ENCODE measurements around the gene ACADVL.

ACADVL gene

GRCh38 chr17:7225711-7226331 is 6.1 kb downstream of the ACADVL start:
- peaks cover 10% of the 10 kb centered on the region for H3K79me2 ChIP-seq (ENCODE audit: insufficient read depth, low read length)
- no peak overlapping the region for H3K4me3 ChIP-seq (ENCODE audit: insufficient read depth, low read length, poor library complexity, severe bottlenecking)
- H3K9me2 ChIP-seq (replicated peaks; ENCODE audit: insufficient read depth, low read length) = no peaks in the 10 kb centered on the region
- H3K9me3 ChIP-seq (ENCODE audit: insufficient read depth, low read length) = no peaks in the 10 kb centered on the region
- H3K36me3 ChIP-seq (ENCODE audit: low read length) = no peaks in the 10 kb centered on the region
- no peaks in the 10 kb centered on the region for H3K27me3 ChIP-seq (ENCODE audit: low read length)
- H3K4me2 ChIP-seq (ENCODE audit: low read depth, low read length, poor library complexity, severe bottlenecking) = no peak overlapping the region
- no peak overlapping the region for H3K27ac ChIP-seq (ENCODE audit: low read depth, low read length)
- no peak overlapping the region for H2AFZ ChIP-seq (ENCODE audit: low read depth, low read length, severe bottlenecking)
- H4K20me1 ChIP-seq (ENCODE audit: low read depth, low read length) = no peaks in the 10 kb centered on the region
- peaks cover 11% of the 10 kb centered on the region; the same call in 1 of the 2 replicates for H3F3A ChIP-seq (ENCODE audit: insufficient read depth)
- TF ChIP-seq EZH2phosphoT487 (conservative IDR thresholded peaks at IDR 0.05; ENCODE audit: low read length) (no peak), CTCF (IDR thresholded peaks at IDR 0.05; ENCODE audit: insufficient read depth, low read length, poor library complexity, severe bottlenecking) (no peak)
- H3K9ac ChIP-seq (ENCODE audit: low read length) = no peak overlapping the region

GRCh38 chr17:7226721-7227710 is 7.3 kb downstream of the ACADVL start:
- Histone ChIP-seq H4K20me1 (ENCODE audit: low read depth, low read length) (no peaks in the 10 kb centered on the region), H3K4me3 (ENCODE audit: insufficient read depth, low read length, poor library complexity, severe bottlenecking) (no peak overlapping the region), H3K9me2 (replicated peaks; ENCODE audit: insufficient read depth, low read length) (no peaks in the 10 kb centered on the region), H3K27me3 (ENCODE audit: low read length) (no peaks in the 10 kb centered on the region), H3F3A (ENCODE audit: insufficient read depth) (peaks cover 4% of the 10 kb centered on the region; the same call in 1 of the 2 replicates), H3K4me2 (ENCODE audit: low read depth, low read length, poor library complexity, severe bottlenecking) (no peak overlapping the region), H2AFZ (ENCODE audit: low read depth, low read length, severe bottlenecking) (no peak overlapping the region), H3K79me2 (ENCODE audit: insufficient read depth, low read length) (peaks cover 22% of the 10 kb centered on the region), H3K9me3 (ENCODE audit: insufficient read depth, low read length) (no peaks in the 10 kb centered on the region), H3K27ac (ENCODE audit: low read depth, low read length) (no peak overlapping the region), H3K36me3 (ENCODE audit: low read length) (no peaks in the 10 kb centered on the region), H3K9ac (ENCODE audit: low read length) (no peak overlapping the region)
- TF ChIP-seq CTCF (IDR thresholded peaks at IDR 0.05; ENCODE audit: insufficient read depth, low read length, poor library complexity, severe bottlenecking) (no peak), EZH2phosphoT487 (conservative IDR thresholded peaks at IDR 0.05; ENCODE audit: low read length) (no peak)

- Histone ChIP-seq H3K79me2 (ENCODE audit: insufficient read depth, low read length) (peaks cover 41% of the 10 kb centered on the region), H3K36me3 (ENCODE audit: low read length) (no peaks in the 10 kb centered on the region), H4K20me1 (ENCODE audit: low read depth, low read length) (no peaks in the 10 kb centered on the region)
Observed at GRCh38 chr17:7228920-7229319, 9.2 kb downstream of the ACADVL start.

More at GRCh38 chr17:7228920-7229319, 9.2 kb downstream of the ACADVL start:
- Histone ChIP-seq H3K9ac (ENCODE audit: low read length) (no peak overlapping the region), H3F3A (ENCODE audit: insufficient read depth) (no peaks in the 10 kb centered on the region), H3K9me2 (replicated peaks; ENCODE audit: insufficient read depth, low read length) (no peaks in the 10 kb centered on the region), H3K4me2 (ENCODE audit: low read depth, low read length, poor library complexity, severe bottlenecking) (no peak overlapping the region), H3K9me3 (ENCODE audit: insufficient read depth, low read length) (no peaks in the 10 kb centered on the region), H3K27me3 (ENCODE audit: low read length) (no peaks in the 10 kb centered on the region), H3K4me3 (ENCODE audit: insufficient read depth, low read length, poor library complexity, severe bottlenecking) (no peak overlapping the region), H2AFZ (ENCODE audit: low read depth, low read length, severe bottlenecking) (no peak overlapping the region), H3K27ac (ENCODE audit: low read depth, low read length) (no peak overlapping the region)
- TF ChIP-seq CTCF (IDR thresholded peaks at IDR 0.05; ENCODE audit: insufficient read depth, low read length, poor library complexity, severe bottlenecking) = no peak
- no peak for TF ChIP-seq EZH2phosphoT487 (conservative IDR thresholded peaks at IDR 0.05; ENCODE audit: low read length)
